Skin of body (tissue), 2 donors: Measurements from ENCODE around the gene ELP2. TPM values are rescaled to one million over a fixed set of nuclear protein-coding genes. Genes with fewer than 3 reads are reported as not detected.
"Not testable (repeated sequence)": the region's sequence is repeated elsewhere in the genome, so short reads cannot be mapped to it uniquely, and the experiment has no call there.

Experiments used
- DNase-seq: peaks from one replicate; lab custom pipeline; 2025; lab: John Stamatoyannopoulos, UW
- total RNA-seq: library from RNA; depleted of rRNA; stranded (reverse); fragments of >200 nt; gene quantifications from one replicate; pipeline ENCODE4 v1.2.3, GENCODE V29; 2014

Gene ELP2
- total RNA-seq, 1 donor from 2014 or later = 179 TPM

- DNase-seq = no peak
These were observed 58.4 kb downstream of the ELP2 start for GRCh38 chr18:36187826-36188721.

- no peak for DNase-seq
These were observed 59.2 kb downstream of the ELP2 start for GRCh38 chr18:36188916-36189315.

GRCh38 chr18:36189486-36189885 lies 59.8 kb downstream of the ELP2 start:
- no peak for DNase-seq

- no peak for DNase-seq
These were observed 61.6 kb downstream of the ELP2 start for GRCh38 chr18:36191286-36191685.

- DNase-seq = no peak
These were observed 62.0 kb downstream of the ELP2 start for GRCh38 chr18:36191711-36192110.

GRCh38 chr18:36194600-36195315 lies 65.1 kb downstream of the ELP2 start:
- no peak for DNase-seq

GRCh38 chr18:36195427-36196122 lies 65.9 kb downstream of the ELP2 start:
- DNase-seq = no peak

- DNase-seq = no peak
These were observed 66.7 kb downstream of the ELP2 start for GRCh38 chr18:36196238-36196995.

GRCh38 chr18:36197511-36198166 lies 67.9 kb downstream of the ELP2 start:
- DNase-seq = no peak

GRCh38 chr18:36199691-36200295 lies 70.1 kb downstream of the ELP2 start:
- no peak for DNase-seq

- DNase-seq = no peak
These were observed 70.7 kb downstream of the ELP2 start for GRCh38 chr18:36200354-36200771.

- DNase-seq = no peak
These were observed 72.1 kb downstream of the ELP2 start for GRCh38 chr18:36201765-36202164.

- no peak for DNase-seq
These were observed 73.7 kb downstream of the ELP2 start for GRCh38 chr18:36203360-36203895.

GRCh38 chr18:36205166-36205565 lies 75.5 kb downstream of the ELP2 start:
- DNase-seq = no peak

- no peak for DNase-seq
These were observed 77.6 kb downstream of the ELP2 start for GRCh38 chr18:36207303-36207702.

GRCh38 chr18:36207969-36208368 lies 78.3 kb downstream of the ELP2 start:
- DNase-seq = not testable (repeated sequence)

GRCh38 chr18:36211612-36212065 lies 81.9 kb downstream of the ELP2 start:
- DNase-seq = no peak

- DNase-seq = no peak
These were observed 82.8 kb downstream of the ELP2 start for GRCh38 chr18:36212301-36213171.

- no peak for DNase-seq
These were observed 85.1 kb downstream of the ELP2 start for GRCh38 chr18:36214811-36215210.
